IMR-90 (cell line): ENCODE data around the gene SLC6A2. TPM values are rescaled to one million over a fixed set of nuclear protein-coding genes. Genes with fewer than 3 reads are reported as not detected.

Experiments used
- ATAC-seq: fragments of 200-7000 bp; cut with Tn5 transposase; 2 replicates; pipeline ENCODE4 v1.9.1; 2020; ENCODE audit warnings: low read depth, mild to moderate bottlenecking, moderate library complexity
- Bru-seq: library from RNA; stranded (reverse); fragments of 400-500 nt; gene quantifications from one replicate; lab custom pipeline; 2021; lab: Mats Ljungman, UMichigan
- BruChase-seq, 2 experiments: library from RNA; stranded (reverse); fragments of 400-500 nt; gene quantifications; one replicate each; lab custom pipeline; 2021; lab: Mats Ljungman, UMichigan
- BruUV-seq: library from RNA; stranded (reverse); fragments of 400-500 nt; replicated peaks from 2 replicates; lab custom pipeline; 2021; lab: Mats Ljungman, UMichigan
- CTCF ChIA-PET: fragments of 300-600 bp; formaldehyde crosslinking; extraction: SDS; loops from one replicate; lab custom pipeline; 2021; ENCODE audit warnings: antibody characterized with exemption; lab: Yijun Ruan, JAX
- POLR2A ChIA-PET: fragments of 300-600 bp; sonication (Branson Sonifier 250); formaldehyde crosslinking; loops from one replicate; lab custom pipeline; 2022; ENCODE audit warnings: antibody characterized with exemption; ENCODE audit not compliant: unreplicated experiment; lab: Charles Lee
- DNase-seq: peaks from one replicate; pipeline ENCODE4 v3.0.0; 2013
- H2AFZ ChIP-seq: replicated peaks from 2 replicates; pipeline ENCODE3; 2013; ENCODE audit warnings: low read length, mild to moderate bottlenecking; ENCODE audit not compliant: poor library complexity
- H2AK5ac ChIP-seq: 2 replicates; pipeline ENCODE4 v1.6.1; 2013; ENCODE audit warnings: low read depth, low read length, inconsistent platforms
- H2AK9ac ChIP-seq: replicated peaks from 2 replicates; pipeline ENCODE3; 2013; ENCODE audit warnings: mild to moderate bottlenecking, low read depth, low read length, moderate library complexity; ENCODE audit not compliant: poor library complexity
- H2BK120ac ChIP-seq: 2 replicates; pipeline ENCODE4 v1.6.1; 2013; ENCODE audit warnings: low read depth, low read length, inconsistent platforms
- H2BK15ac ChIP-seq: 3 replicates; pipeline ENCODE4 v1.6.1; 2013; ENCODE audit warnings: low read depth, low read length, inconsistent platforms
- H2BK20ac ChIP-seq: 2 replicates; pipeline ENCODE4 v1.6.1; 2013; ENCODE audit warnings: low read depth, mild to moderate bottlenecking, inconsistent platforms, low read length, moderate library complexity
- H2BK5ac ChIP-seq: 2 replicates; pipeline ENCODE4 v1.6.1; 2013; ENCODE audit warnings: mild to moderate bottlenecking, low read depth, low read length, inconsistent platforms; ENCODE audit not compliant: poor library complexity, severe bottlenecking
- H3K14ac ChIP-seq: replicated peaks from 2 replicates; pipeline ENCODE4 v1.6.1; 2013; ENCODE audit warnings: low read depth, low read length, inconsistent platforms
- H3K18ac ChIP-seq: 2 replicates; pipeline ENCODE4 v1.6.1; 2013; ENCODE audit warnings: low read depth, low read length, control low read depth
- H3K23ac ChIP-seq: 2 replicates; pipeline ENCODE4 v1.6.1; 2013; ENCODE audit warnings: low read depth, low read length, inconsistent platforms
- H3K27ac ChIP-seq: 2 replicates; pipeline ENCODE4 v1.5.1; 2013; ENCODE audit warnings: mild to moderate bottlenecking, control low read depth, low read length; ENCODE audit not compliant: insufficient read depth
- H3K27me3 ChIP-seq: 2 replicates; pipeline ENCODE4 v1.6.1; 2013; ENCODE audit warnings: low read length; ENCODE audit not compliant: control insufficient read depth, insufficient read depth
- H3K36me3 ChIP-seq: 2 replicates; pipeline ENCODE4 v1.6.1; 2013; ENCODE audit warnings: low read length, mixed read lengths; ENCODE audit not compliant: control insufficient read depth, insufficient read depth
- H3K4ac ChIP-seq: 2 replicates; pipeline ENCODE4 v1.6.1; 2013; ENCODE audit warnings: low read depth, low read length, inconsistent platforms
- H3K4me1 ChIP-seq: 2 replicates; pipeline ENCODE4 v1.6.1; 2013; ENCODE audit warnings: low read length, mixed read lengths; ENCODE audit not compliant: control insufficient read depth, insufficient read depth
- H3K4me2 ChIP-seq: 2 replicates; pipeline ENCODE4 v1.6.1; 2013; ENCODE audit warnings: low read depth, mild to moderate bottlenecking, control low read depth, low read length, moderate library complexity
- H3K4me3 ChIP-seq: 2 replicates; pipeline ENCODE4 v1.5.1; 2013; ENCODE audit warnings: low read depth, mild to moderate bottlenecking, control low read depth, low read length, moderate library complexity; ENCODE audit not compliant: insufficient read depth
- H3K56ac ChIP-seq: 2 replicates; pipeline ENCODE4 v1.6.1; 2013; ENCODE audit warnings: low read length, inconsistent platforms; ENCODE audit not compliant: insufficient read depth; ENCODE audit errors: extremely low read depth
- H3K79me1 ChIP-seq, 2 experiments: 2 replicates each; pipeline ENCODE4 v1.6.1; 2013; ENCODE audit warnings: low read length in 2 of 2, inconsistent platforms in 1 of 2, low read depth in 1 of 2
- H3K9ac ChIP-seq: 2 replicates; pipeline ENCODE4 v1.6.1; 2013; ENCODE audit warnings: low read depth, low read length, control low read depth
- H3K9me1 ChIP-seq: 2 replicates; pipeline ENCODE4 v1.6.1; 2013; ENCODE audit warnings: low read length, inconsistent platforms; ENCODE audit not compliant: insufficient read depth
- H3K9me3 ChIP-seq: 2 replicates; pipeline ENCODE4 v1.6.1; 2013; ENCODE audit warnings: low read length; ENCODE audit not compliant: control insufficient read depth, insufficient read depth
- H4K20me1 ChIP-seq: 2 replicates; pipeline ENCODE4 v1.6.1; 2013; ENCODE audit warnings: low read length, inconsistent platforms; ENCODE audit not compliant: insufficient read depth
- H4K5ac ChIP-seq: 2 replicates; pipeline ENCODE4 v1.6.1; 2013; ENCODE audit warnings: mild to moderate bottlenecking, low read depth, low read length, control low read depth
- H4K8ac ChIP-seq, 2 experiments: 2 replicates each; pipeline ENCODE4 v1.6.1; 2013; ENCODE audit warnings: low read depth in 2 of 2, low read length in 2 of 2, control low read depth in 1 of 2, inconsistent platforms in 1 of 2
- H4K91ac ChIP-seq: 2 replicates; pipeline ENCODE4 v1.6.1; 2013; ENCODE audit warnings: low read depth, low read length, inconsistent platforms; ENCODE audit not compliant: insufficient read depth
- BHLHE40 ChIP-seq: fragments of 150-350 bp; IDR thresholded peaks from 2 replicates; pipeline ENCODE4 v1.6.1; 2016; ENCODE audit warnings: mild to moderate bottlenecking, low read depth, low read length
- CHD1 ChIP-seq: IDR thresholded peaks from 2 replicates; pipeline ENCODE4 v1.6.1; 2012; ENCODE audit warnings: low read depth, low read length, improper control_type of control experiment
- CTCF ChIP-seq: conservative IDR thresholded peaks from 2 replicates; pipeline ENCODE4 v1.5.1; 2012; ENCODE audit warnings: mild to moderate bottlenecking, low read depth, low read length, improper control_type of control experiment
- FOS ChIP-seq: fragments of 150-350 bp; IDR thresholded peaks from 2 replicates; pipeline ENCODE4 v1.6.1; 2016; ENCODE audit warnings: low read depth, low read length
- MAZ ChIP-seq: IDR thresholded peaks from 2 replicates; pipeline ENCODE4 v1.6.1; 2012; ENCODE audit warnings: low read depth, mild to moderate bottlenecking, low read length, improper control_type of control experiment, moderate library complexity, borderline replicate concordance
- MXI1 ChIP-seq: IDR thresholded peaks from 2 replicates; pipeline ENCODE4 v1.6.1; 2012; ENCODE audit warnings: low read depth, mild to moderate bottlenecking, low read length, moderate library complexity, borderline replicate concordance
- NFE2L2 ChIP-seq: fragments of 150-350 bp; IDR thresholded peaks from 2 replicates; pipeline ENCODE4 v1.6.1; 2016; ENCODE audit warnings: low read depth, mild to moderate bottlenecking, low read length
- RAD21 ChIP-seq: IDR thresholded peaks from 2 replicates; pipeline ENCODE4 v1.6.1; 2012; ENCODE audit warnings: low read length, improper control_type of control experiment
- RCOR1 ChIP-seq: IDR thresholded peaks from 2 replicates; pipeline ENCODE4 v1.6.1; 2012; ENCODE audit warnings: mild to moderate bottlenecking, low read length, improper control_type of control experiment; ENCODE audit not compliant: insufficient replicate concordance
- SMC3 ChIP-seq: fragments of 150-350 bp; IDR thresholded peaks from 2 replicates; pipeline ENCODE4 v1.6.1; 2016; ENCODE audit warnings: low read depth, mild to moderate bottlenecking, antibody characterized with exemption, low read length, moderate library complexity
- USF2 ChIP-seq: fragments of 150-350 bp; IDR thresholded peaks from 2 replicates; pipeline ENCODE4 v1.6.1; 2017; ENCODE audit warnings: mild to moderate bottlenecking, antibody characterized with exemption, low read length, low read depth
- WGBS, 2 experiments: methylation state at CpG; one replicate each; pipeline versions ENCODE4 v1.1.5 to v1.1.7; 2013; ENCODE audit warnings: missing lambda C conversion rate in 2 of 2; ENCODE audit not compliant: insufficient read length in 1 of 2; ENCODE audit errors: extremely low coverage in 2 of 2; 5-methylcytosine and 5-hydroxymethylcytosine counted together
- dilution Hi-C: fragments of 300-500 bp; cut with HindIII; formaldehyde crosslinking; loops from one replicate; pipeline ENCODE4 v1.14.3; 2018; ENCODE audit warnings: low sequenced_read_pairs; ENCODE audit not compliant: unreplicated experiment
- in situ Hi-C: fragments of 300-500 bp; cut with MboI; formaldehyde crosslinking; loops from 3 replicates; pipeline ENCODE4 v1.14.3; 2019; ENCODE audit warnings: low sequenced_read_pairs, inconsistent platforms, mixed read lengths
- intact Hi-C: fragments of 100-400 bp; cut with micrococcal nuclease; formaldehyde crosslinking; loops from 2 replicates; pipeline ENCODE4 v1.10.0; 2022
- long read RNA-seq: library from polyadenylated mRNA; unstranded; transcript quantifications from one replicate; pipeline ENCODE4 v2.0.0, GENCODE V29; 2021; ENCODE audit not compliant: unreplicated experiment
- polyA plus RNA-seq, 3 experiments: library from polyadenylated mRNA; depleted of rRNA; stranded (reverse); fragments of >200 nt; gene quantifications; 2 replicates each; pipeline ENCODE4 v1.2.3, GENCODE V29; 2012; ENCODE audit warnings: low replicate concordance in 1 of 3
- total RNA-seq: library from RNA; depleted of rRNA; stranded (reverse); fragments of >200 nt; gene quantifications from 2 replicates; pipeline ENCODE4 v1.2.3, GENCODE V29; 2012; rRNA removed

Gene SLC6A2
- total RNA-seq (not detected in 2 replicates), polyA plus RNA-seq (2012; rRNA removed) (not detected in 2 replicates), Bru-seq, nascent RNA (not detected), BruChase-seq, experiment 1, labeled RNA remaining after a 6-hour chase (not detected), BruChase-seq, experiment 2, labeled RNA remaining after a 2-hour chase (not detected)
- polyA plus RNA-seq (2012; cell fraction: cytosol; rRNA removed), result not detected in 2 replicates
- not detected in 2 replicates for polyA plus RNA-seq (2012; cell fraction: nucleus; rRNA removed; ENCODE audit: low replicate concordance)
- long read RNA-seq, result 0 reads

- Histone ChIP-seq H3K4me2 (no peak within 1 kb of the TSS), H3K9me3 (no peaks in the 10 kb centered on the region), H2BK20ac (no peak within 1 kb of the TSS), H2BK120ac (no peak within 1 kb of the TSS), H3K79me1 (no peaks in the 10 kb centered on the region), H4K5ac (no peak within 1 kb of the TSS), H3K27ac (no peak within 1 kb of the TSS), H3K9me1 (no peaks in the 10 kb centered on the region), H3K4ac (no peak within 1 kb of the TSS), H2BK15ac (no peak within 1 kb of the TSS), H3K18ac (no peak within 1 kb of the TSS), H4K20me1 (no peaks in the 10 kb centered on the region), H3K36me3 (no peaks in the 10 kb centered on the region), H2AK5ac (no peak within 1 kb of the TSS), H3K56ac (no peak within 1 kb of the TSS), H3K23ac (no peak within 1 kb of the TSS), H3K27me3 (peaks cover 79% of the 10 kb centered on the region), H2AFZ (peak within 1 kb of the TSS; percentile 19), H3K14ac (no peak within 1 kb of the TSS), H3K9ac (no peak within 1 kb of the TSS), H4K8ac (no peak within 1 kb of the TSS), H2BK5ac (no peak within 1 kb of the TSS), H3K4me1 (no peaks in the 10 kb centered on the region), H2AK9ac (no peak within 1 kb of the TSS), H4K91ac (no peak within 1 kb of the TSS), H3K4me3 (no peak within 1 kb of the TSS)
- POLR2A ChIA-PET, result no interaction called here
- WGBS, 2 experiments, result 1% methylated on average over 14 of the region's 71 CpGs; no CpG with 5 or more reads in 1 of the 2 experiments
- BruUV-seq, result no TSS peak
- no peak for TF ChIP-seq CHD1
- no peak for TF ChIP-seq RCOR1
- TF ChIP-seq MAZ, result no peak
- TF ChIP-seq NFE2L2, result no peak
- no peak for TF ChIP-seq BHLHE40
- TF ChIP-seq FOS, result no peak
- no peak for TF ChIP-seq CTCF
- TF ChIP-seq SMC3, result no peak
- TF ChIP-seq MXI1, result no peak
- TF ChIP-seq RAD21, result no peak
- TF ChIP-seq USF2, result no peak
- dilution Hi-C loops, result no loop called here
- in situ Hi-C loops, result no loop called here
- ATAC-seq (peak; percentile 44; the same call in 1 of the 2 replicates), DNase-seq (no peak)
- CTCF ChIA-PET, result no interaction called here
- intact Hi-C loops, result no loop called here
Observed at GRCh38 chr16:55655897-55656681, at the start of gene SLC6A2. Gene SLC6A2 (plus strand): TSS chr16:55655988. CDS start chr16:55656695, 707 bp downstream.
